H9 (cell line): ENCODE measurements around the gene HOXA7. TPM values are rescaled to one million over a fixed set of nuclear protein-coding genes. Genes with fewer than 3 reads are reported as not detected.

Experiments
- DNase-seq: peaks from one replicate; pipeline ENCODE4 v3.0.0-alpha.2; 2017
- H2AFZ ChIP-seq: one replicate; pipeline ENCODE4 v1.6.1; 2013; ENCODE audit warnings: mild to moderate bottlenecking, low read length, control low read depth, moderate library complexity
- H2AK5ac ChIP-seq: 2 replicates; pipeline ENCODE4 v1.6.1; 2013; ENCODE audit warnings: low read length, control low read depth, mixed read lengths; ENCODE audit not compliant: insufficient read length
- H2BK120ac ChIP-seq: one replicate; pipeline ENCODE4 v1.6.1; 2013; ENCODE audit warnings: low read depth, mild to moderate bottlenecking, low read length, control low read depth, inconsistent platforms; ENCODE audit not compliant: poor library complexity, severe bottlenecking
- H2BK12ac ChIP-seq: 2 replicates; pipeline ENCODE4 v1.6.1; 2013; ENCODE audit warnings: low read length, control low read depth, mixed read lengths, low read depth; ENCODE audit not compliant: insufficient read length
- H2BK15ac ChIP-seq: 2 replicates; pipeline ENCODE4 v1.6.1; 2013; ENCODE audit warnings: low read depth, low read length, control low read depth
- H2BK20ac ChIP-seq: one replicate; pipeline ENCODE4 v1.6.1; 2013; ENCODE audit warnings: low read depth, mild to moderate bottlenecking, low read length, control low read depth, inconsistent platforms; ENCODE audit not compliant: poor library complexity, severe bottlenecking
- H2BK5ac ChIP-seq: 2 replicates; pipeline ENCODE4 v1.6.1; 2013; ENCODE audit warnings: low read length, control low read depth, mixed read lengths; ENCODE audit not compliant: insufficient read length
- H3K14ac ChIP-seq: 2 replicates; pipeline ENCODE4 v1.6.1; 2013; ENCODE audit warnings: low read length, control low read depth; ENCODE audit not compliant: insufficient read depth
- H3K18ac ChIP-seq: 2 replicates; pipeline ENCODE4 v1.6.1; 2013; ENCODE audit warnings: low read depth, mild to moderate bottlenecking, mixed read lengths, low read length, control low read depth; ENCODE audit not compliant: insufficient read length
- H3K23ac ChIP-seq: 2 replicates; pipeline ENCODE4 v1.6.1; 2013; ENCODE audit warnings: low read length, control low read depth, mixed read lengths, low read depth; ENCODE audit not compliant: insufficient read length
- H3K23me2 ChIP-seq: 2 replicates; pipeline ENCODE4 v1.6.1; 2013; ENCODE audit warnings: low read depth, mild to moderate bottlenecking, mixed read lengths, low read length, control low read depth; ENCODE audit not compliant: insufficient read length, poor library complexity, severe bottlenecking
- H3K27ac ChIP-seq: 2 replicates; pipeline ENCODE4 v1.5.1; 2013; ENCODE audit warnings: low read length, control low read depth, mixed read lengths, low read depth; ENCODE audit not compliant: insufficient read length
- H3K27me3 ChIP-seq: 2 replicates; pipeline ENCODE4 v1.6.1; 2013; ENCODE audit warnings: low read length, control low read depth, inconsistent platforms; ENCODE audit not compliant: insufficient read depth
- H3K4ac ChIP-seq: 2 replicates; pipeline ENCODE4 v1.6.1; 2013; ENCODE audit warnings: low read depth, mild to moderate bottlenecking, control low read depth, inconsistent platforms, low read length, moderate library complexity
- H3K4me1 ChIP-seq: 2 replicates; pipeline ENCODE4 v1.6.1; 2013; ENCODE audit warnings: low read length, control low read depth, inconsistent platforms; ENCODE audit not compliant: insufficient read depth
- H3K4me2 ChIP-seq: 2 replicates; pipeline ENCODE4 v1.6.1; 2013; ENCODE audit warnings: low read length, control low read depth, mixed read lengths; ENCODE audit not compliant: insufficient read length, insufficient read depth
- H3K56ac ChIP-seq: 2 replicates; pipeline ENCODE4 v1.6.1; 2013; ENCODE audit warnings: low read depth, mild to moderate bottlenecking, mixed read lengths, low read length, control low read depth; ENCODE audit not compliant: insufficient read length
- H3K79me1 ChIP-seq: 2 replicates; pipeline ENCODE4 v1.6.1; 2013; ENCODE audit warnings: low read depth, mild to moderate bottlenecking, moderate library complexity, low read length, control low read depth, inconsistent platforms; ENCODE audit not compliant: insufficient read depth, poor library complexity, severe bottlenecking
- H3K79me2 ChIP-seq: 2 replicates; pipeline ENCODE4 v1.6.1; 2013; ENCODE audit warnings: low read length, control low read depth, inconsistent platforms; ENCODE audit not compliant: insufficient read depth
- H3K9ac ChIP-seq: 2 replicates; pipeline ENCODE4 v1.6.1; 2013; ENCODE audit warnings: low read length, control low read depth, mixed read lengths; ENCODE audit not compliant: insufficient read length; ENCODE audit errors: extremely low read depth
- H3K9me3 ChIP-seq: one replicate; pipeline ENCODE4 v1.6.1; 2013; ENCODE audit warnings: low read depth, low read length, inconsistent platforms; ENCODE audit not compliant: control insufficient read depth
- H3T11ph ChIP-seq: one replicate; pipeline ENCODE4 v1.6.1; 2013; ENCODE audit warnings: mild to moderate bottlenecking, low read length, control low read depth, inconsistent platforms
- H4K20me1 ChIP-seq: one replicate; pipeline ENCODE4 v1.6.1; 2013; ENCODE audit not compliant: control insufficient read depth, insufficient read length, insufficient read depth
- H4K5ac ChIP-seq: 2 replicates; pipeline ENCODE4 v1.6.1; 2013; ENCODE audit warnings: low read depth, mild to moderate bottlenecking, mixed read lengths, low read length, control low read depth; ENCODE audit not compliant: insufficient read length
- H4K8ac ChIP-seq: replicated peaks from 2 replicates; pipeline ENCODE4 v1.6.1; 2013; ENCODE audit warnings: low read length, control low read depth, mixed read lengths, low read depth; ENCODE audit not compliant: insufficient read length
- H4K91ac ChIP-seq: 2 replicates; pipeline ENCODE4 v1.6.1; 2013; ENCODE audit warnings: low read depth, mild to moderate bottlenecking, moderate library complexity, mixed read lengths, low read length, control low read depth; ENCODE audit not compliant: insufficient read length
- H3K27ac Mint-ChIP-seq, 3 experiments: 2 replicates in 2 of 3; 3 replicates in 1 of 3; pipeline ENCODE4 v1.8.0; 2020 to 2021; ENCODE audit warnings: mixed read lengths in 3 of 3, mild to moderate bottlenecking in 1 of 3, moderate library complexity in 1 of 3
- H3K27me3 Mint-ChIP-seq: 2 replicates; pipeline ENCODE4 v1.8.0; 2021; ENCODE audit warnings: low read depth, mild to moderate bottlenecking, moderate library complexity, mixed read lengths
- H3K36me3 Mint-ChIP-seq, 3 experiments: 2 replicates in 2 of 3; 3 replicates in 1 of 3; pipeline ENCODE4 v1.8.0; 2020 to 2021; ENCODE audit warnings: low read depth in 3 of 3, mixed read lengths in 3 of 3; ENCODE audit not compliant: insufficient read depth in 1 of 3
- H3K4me1 Mint-ChIP-seq, 2 experiments: 2 replicates each; pipeline ENCODE4 v1.8.0; 2020; ENCODE audit warnings: mixed read lengths in 2 of 2
- H3K4me3 Mint-ChIP-seq, 2 experiments: 2 replicates in 1 of 2; 3 replicates in 1 of 2; pipeline ENCODE4 v1.8.0; 2020 to 2021; ENCODE audit warnings: mild to moderate bottlenecking in 2 of 2, mixed read lengths in 2 of 2, moderate library complexity in 1 of 2
- H3K9me3 Mint-ChIP-seq, 2 experiments: 2 replicates in 1 of 2; 3 replicates in 1 of 2; pipeline ENCODE4 v1.8.0; 2020; ENCODE audit warnings: mild to moderate bottlenecking in 2 of 2, mixed read lengths in 2 of 2, moderate library complexity in 1 of 2
- CTCF ChIP-seq: fragments of 200-600 bp; sonication (generic); conservative IDR thresholded peaks from 3 replicates; pipeline ENCODE4 v1.8.0; 2021; ENCODE audit warnings: antibody characterized with exemption, mild to moderate bottlenecking
- WGBS: extraction: QIAGEN DNeasy Blood & Tissue Kit; methylation state at CpG from one replicate; pipeline ENCODE4 v1.1.7; 2013; ENCODE audit warnings: missing lambda C conversion rate, low lambda C conversion rate, mixed read lengths; ENCODE audit not compliant: insufficient read length; ENCODE audit errors: extremely low coverage; 5-methylcytosine and 5-hydroxymethylcytosine counted together
- total RNA-seq: library from RNA; stranded (reverse); gene quantifications from 2 replicates; pipeline ENCODE4 v1.2.1, GENCODE V29; 2021

HOXA7 gene
- total RNA-seq, 1 experiment from 2014 or later, result not detected

GRCh38 chr7:27173511-27173955, 17.1 kb upstream of the HOXA7 start:
- Histone ChIP-seq H3K4me1 (no peaks in the 10 kb centered on the region), H3K23ac (no peak overlapping the region), H2BK12ac (no peak overlapping the region), H3K14ac (no peak overlapping the region), H3K18ac (no peak overlapping the region), H3K4me2 (no peak overlapping the region), H3T11ph (no peak overlapping the region), H3K27ac (no peak overlapping the region), H3K9ac (no peak overlapping the region), H4K8ac (no peak overlapping the region), H3K79me2 (no peaks in the 10 kb centered on the region), H3K56ac (no peak overlapping the region), H3K27me3 (peaks cover 97% of the 10 kb centered on the region), H3K9me3 (no peaks in the 10 kb centered on the region), H3K79me1 (no peaks in the 10 kb centered on the region), H2AFZ (no peak overlapping the region), H4K5ac (no peak overlapping the region), H3K23me2 (no peaks in the 10 kb centered on the region), H4K91ac (no peak overlapping the region), H2BK5ac (no peak overlapping the region), H2BK120ac (no peak overlapping the region), H3K4ac (no peak overlapping the region), H4K20me1 (no peaks in the 10 kb centered on the region), H2BK15ac (no peak overlapping the region), H2AK5ac (no peak overlapping the region), H2BK20ac (no peak overlapping the region)
- peaks cover 98% of the 10 kb centered on the region for H3K27me3 Mint-ChIP-seq
- H3K9me3 Mint-ChIP-seq, result peaks cover 4 to 17% of the 10 kb centered on the region in 2 experiments; a peak in 4 of 5 replicates
- H3K27ac Mint-ChIP-seq, result no peak overlapping the region
- no CpG with 5 or more reads among the region's 59 CpGs for WGBS
- no peak for TF ChIP-seq CTCF
- H3K36me3 Mint-ChIP-seq, result no peaks in the 10 kb centered on the region; a peak in 1 of 7 replicates
- peak; percentile 46 for DNase-seq
- H3K4me3 Mint-ChIP-seq, result no peak overlapping the region
- peaks cover 0 to 3% of the 10 kb centered on the region in 2 experiments; a peak in 2 of 4 replicates for H3K4me1 Mint-ChIP-seq
